ENCODE results near the gene RAB10. TPM values are rescaled to one million over a fixed set of nuclear protein-coding genes. Genes with fewer than 3 reads are reported as not detected.
"Not testable (repeated sequence)": the region's sequence is repeated elsewhere in the genome, so short reads cannot be mapped to it uniquely, and the experiment has no call there.

RAB10 gene
- total RNA-seq, 1 donor from 2014 or later = 181 TPM

DNA sequence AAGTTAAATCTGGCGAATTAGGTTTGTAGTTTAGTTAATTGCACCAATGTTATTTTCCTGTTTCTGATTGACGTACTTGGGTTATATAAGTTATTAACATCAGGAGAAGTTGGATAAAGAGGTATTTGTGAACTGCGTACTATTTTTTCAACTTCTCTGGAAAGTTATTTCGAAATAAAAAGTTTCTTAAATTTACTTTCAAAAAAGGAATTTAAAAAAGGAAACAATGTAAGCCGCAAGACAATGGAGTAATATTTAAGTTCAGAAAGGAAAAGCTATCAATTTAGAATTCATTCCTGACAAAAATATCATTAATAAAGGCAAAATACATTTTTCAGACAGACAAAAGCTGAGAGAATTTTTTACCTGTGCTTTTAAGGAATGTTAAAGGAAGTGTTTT, 47.7 kb downstream of the RAB10 start:
- intact Hi-C loops (cut with DNase I) = no loop called here

DNA sequence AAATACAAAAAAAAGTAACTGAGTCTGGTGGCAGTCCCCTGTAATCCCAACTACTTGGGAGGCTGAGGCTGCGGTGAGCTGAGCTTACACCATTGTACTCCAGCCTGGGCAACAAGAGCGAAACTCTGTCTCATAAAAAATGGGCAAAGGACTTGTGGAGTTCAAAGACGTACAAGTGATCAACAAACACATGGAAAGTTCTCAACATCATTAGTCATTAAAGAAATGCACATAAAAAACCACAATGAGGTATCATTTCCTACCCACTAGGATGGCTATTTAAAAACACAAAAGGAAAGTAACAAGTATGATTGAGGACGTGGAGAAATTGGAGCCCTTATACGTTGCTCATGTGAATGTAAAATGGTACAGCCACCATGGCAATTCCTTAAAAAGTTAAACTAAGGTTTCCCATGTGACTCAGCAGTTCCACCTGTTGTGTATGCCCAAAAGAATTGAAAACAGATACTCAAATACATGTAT, 52.3 kb downstream of the RAB10 start:
- Histone ChIP-seq H3K27me3 (no peaks in the 10 kb centered on the region), H3K9me3 (peaks cover 0 to 15% of the 10 kb centered on the region in 2 donors), H3K4me3 (no peak overlapping the region), H3K36me3 (no peaks in the 10 kb centered on the region), H3K4me1 (peaks cover 0 to 13% of the 10 kb centered on the region in 2 donors), H3K27ac (no peak overlapping the region)
- intact Hi-C loops (cut with DNase I) = no loop called here
- DNase-seq (ENCODE audit: low spot score in 2 of 2) = no peak
- TF ChIP-seq, protein P1, sequence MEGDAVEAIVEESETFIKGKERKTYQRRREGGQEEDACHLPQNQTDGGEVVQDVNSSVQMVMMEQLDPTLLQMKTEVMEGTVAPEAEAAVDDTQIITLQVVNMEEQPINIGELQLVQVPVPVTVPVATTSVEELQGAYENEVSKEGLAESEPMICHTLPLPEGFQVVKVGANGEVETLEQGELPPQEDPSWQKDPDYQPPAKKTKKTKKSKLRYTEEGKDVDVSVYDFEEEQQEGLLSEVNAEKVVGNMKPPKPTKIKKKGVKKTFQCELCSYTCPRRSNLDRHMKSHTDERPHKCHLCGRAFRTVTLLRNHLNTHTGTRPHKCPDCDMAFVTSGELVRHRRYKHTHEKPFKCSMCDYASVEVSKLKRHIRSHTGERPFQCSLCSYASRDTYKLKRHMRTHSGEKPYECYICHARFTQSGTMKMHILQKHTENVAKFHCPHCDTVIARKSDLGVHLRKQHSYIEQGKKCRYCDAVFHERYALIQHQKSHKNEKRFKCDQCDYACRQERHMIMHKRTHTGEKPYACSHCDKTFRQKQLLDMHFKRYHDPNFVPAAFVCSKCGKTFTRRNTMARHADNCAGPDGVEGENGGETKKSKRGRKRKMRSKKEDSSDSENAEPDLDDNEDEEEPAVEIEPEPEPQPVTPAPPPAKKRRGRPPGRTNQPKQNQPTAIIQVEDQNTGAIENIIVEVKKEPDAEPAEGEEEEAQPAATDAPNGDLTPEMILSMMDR (IDR thresholded peaks at IDR 0.05) = no peak

More for the DNA sequence above, 47.7 kb downstream of the RAB10 start:
- TF ChIP-seq, protein P1 (IDR thresholded peaks at IDR 0.05) = no peak
- no peaks in the 10 kb centered on the region for H3K36me3 ChIP-seq
- DNase-seq (ENCODE audit: low spot score in 2 of 2) = no peak
- no peaks in the 10 kb centered on the region for H3K4me1 ChIP-seq
- no peak overlapping the region for H3K4me3 ChIP-seq
- no peak overlapping the region for H3K27ac ChIP-seq
- peaks cover 0 to 15% of the 10 kb centered on the region in 2 donors for H3K9me3 ChIP-seq
- H3K27me3 ChIP-seq = no peaks in the 10 kb centered on the region

DNA sequence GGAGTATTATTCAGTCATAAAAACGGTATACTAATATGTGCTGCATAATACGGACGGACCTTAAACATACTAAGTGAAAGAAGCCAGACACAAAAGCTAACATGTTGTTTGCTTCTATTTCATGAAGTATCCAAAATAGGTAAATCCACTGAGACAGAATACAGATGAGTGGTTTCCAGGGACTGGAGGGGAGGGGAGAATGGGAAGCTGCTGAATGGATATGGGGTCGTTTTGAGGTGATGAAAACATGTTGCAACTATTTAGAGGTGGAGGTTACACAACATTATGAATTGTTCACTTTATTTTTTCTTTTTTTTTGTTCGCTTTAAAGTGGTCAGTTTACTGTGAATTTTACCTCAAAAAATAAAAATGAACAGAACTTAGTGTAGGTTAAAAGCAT, 52.9 kb downstream of the RAB10 start:
- intact Hi-C loops (cut with DNase I) = no loop called here

DNA sequence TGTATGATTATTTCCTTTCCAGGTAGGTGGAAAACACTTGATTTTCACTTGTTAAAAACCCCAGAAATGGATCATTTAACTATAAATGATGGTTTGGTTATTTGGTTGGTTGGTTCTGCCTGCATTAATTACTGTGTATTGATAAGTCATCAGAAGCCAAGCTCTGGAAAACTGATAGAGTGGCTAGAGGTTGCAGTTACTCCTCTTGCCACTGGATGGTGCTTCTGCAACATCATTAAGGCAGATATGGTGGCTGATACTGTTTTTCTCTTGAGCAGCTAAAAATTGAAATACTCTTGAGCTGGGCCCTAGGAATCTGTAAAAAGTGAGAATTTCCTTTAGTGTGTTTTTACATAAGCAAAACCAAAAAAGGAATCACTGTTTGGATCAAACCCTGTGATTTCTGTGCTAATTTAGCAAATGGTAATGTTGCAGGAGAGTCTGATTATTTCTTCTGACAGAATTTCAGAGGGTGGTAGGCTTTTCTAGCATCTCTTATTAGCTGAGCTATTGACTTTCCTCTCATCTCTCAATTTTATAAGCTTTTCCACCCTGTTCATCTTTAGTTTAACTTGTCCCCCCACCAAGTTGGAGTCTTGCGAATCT, 54.3 kb downstream of the RAB10 start:
- no peak overlapping the region for H3K27ac ChIP-seq
- no peak for DNase-seq (ENCODE audit: low spot score in 2 of 2)
- no peaks in the 10 kb centered on the region for H3K36me3 ChIP-seq
- TF ChIP-seq, protein P1 (IDR thresholded peaks at IDR 0.05) = peak; percentile 31 to 56 (median 41)
- intact Hi-C loops (cut with DNase I) = no loop called here
- H3K9me3 ChIP-seq = no peaks in the 10 kb centered on the region
- H3K4me3 ChIP-seq = no peak overlapping the region
- peaks cover 0 to 13% of the 10 kb centered on the region in 2 donors for H3K4me1 ChIP-seq
- H3K27me3 ChIP-seq = no peaks in the 10 kb centered on the region

More for the DNA sequence above, 52.9 kb downstream of the RAB10 start:
- Histone ChIP-seq H3K27me3 (no peaks in the 10 kb centered on the region), H3K4me1 (peaks cover 0 to 13% of the 10 kb centered on the region in 2 donors), H3K36me3 (no peaks in the 10 kb centered on the region), H3K9me3 (peaks cover 0 to 13% of the 10 kb centered on the region in 2 donors), H3K4me3 (no peak overlapping the region), H3K27ac (no peak overlapping the region)
- no peak for DNase-seq (ENCODE audit: low spot score in 2 of 2)
- TF ChIP-seq, protein P1 (IDR thresholded peaks at IDR 0.05) = no peak

DNA sequence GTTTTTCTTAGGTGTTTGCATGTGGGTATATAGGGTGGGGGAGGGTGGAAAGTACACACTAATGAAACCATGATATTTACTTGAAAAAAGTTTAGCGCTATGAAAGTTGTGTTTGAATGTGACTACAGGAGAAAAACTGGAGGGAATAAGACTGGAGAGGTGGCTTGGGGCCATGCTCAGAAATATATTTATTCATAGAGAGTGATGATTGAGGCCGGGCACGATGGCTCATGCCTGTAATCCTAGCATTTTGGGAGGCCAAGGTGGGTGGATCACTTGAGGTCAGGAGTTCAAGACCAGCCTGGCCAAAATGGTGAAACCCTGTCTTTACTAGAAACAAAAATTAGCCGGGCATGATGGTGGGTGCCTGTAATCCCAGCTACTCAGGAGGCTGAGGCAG, 55.0 kb downstream of the RAB10 start:
- H3K4me1 ChIP-seq = peaks cover 0 to 13% of the 10 kb centered on the region in 2 donors
- intact Hi-C loops (cut with DNase I); H3K36me3 ChIP-seq; H3K4me3 ChIP-seq; H3K9me3 ChIP-seq; DNase-seq (ENCODE audit: low spot score in 2 of 2); H3K27ac ChIP-seq; H3K27me3 ChIP-seq: not testable (repeated sequence)

DNA sequence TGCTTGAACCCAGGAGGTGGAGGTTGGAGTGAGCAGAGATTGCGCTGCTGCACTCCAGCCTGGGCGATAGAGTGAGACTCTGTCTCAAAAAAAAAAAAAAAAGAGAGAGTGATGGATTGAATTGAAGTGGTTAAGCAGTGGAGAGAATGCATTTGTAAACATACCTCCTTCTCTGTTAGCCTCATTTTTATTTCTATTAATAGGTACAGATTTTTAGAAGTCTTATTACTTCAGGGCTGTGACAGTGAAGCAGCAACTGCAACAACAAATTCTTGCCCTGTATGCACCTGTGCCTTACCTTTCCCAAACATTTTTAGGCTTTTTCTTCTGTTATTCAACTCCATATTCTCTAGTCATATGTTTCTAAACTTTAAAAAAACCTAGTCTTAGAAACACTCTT, 55.5 kb downstream of the RAB10 start:
- Histone ChIP-seq H3K36me3 (peaks cover 0 to 2% of the 10 kb centered on the region in 2 donors), H3K4me1 (peaks cover 0 to 13% of the 10 kb centered on the region in 2 donors)

More for the DNA sequence above, 55.5 kb downstream of the RAB10 start:
- no peak for DNase-seq (ENCODE audit: low spot score in 2 of 2)
- Histone ChIP-seq H3K9me3 (no peaks in the 10 kb centered on the region), H3K27me3 (no peaks in the 10 kb centered on the region), H3K4me3 (no peak overlapping the region), H3K27ac (no peak overlapping the region)
- TF ChIP-seq, protein P1 (IDR thresholded peaks at IDR 0.05) = no peak
- intact Hi-C loops (cut with DNase I) = no loop called here

All from ascending aorta (tissue), 2 donors.